ENCODE results near the gene RTN4RL1.

RTN4RL1 gene

GRCh38 chr17:1972487-1973160 lies 52.5 kb downstream of the RTN4RL1 start:
- no peak for DNase-seq

GRCh38 chr17:1970843-1971384 lies 54.2 kb downstream of the RTN4RL1 start:
- DNase-seq = no peak

GRCh38 chr17:1969712-1970111 lies 55.4 kb downstream of the RTN4RL1 start:
- no peak for DNase-seq

GRCh38 chr17:1967213-1967612 lies 57.9 kb downstream of the RTN4RL1 start:
- no peak for DNase-seq

- no peak for DNase-seq
These were observed 58.7 kb downstream of the RTN4RL1 start for GRCh38 chr17:1966274-1967086.

- DNase-seq = no peak
These were observed 59.4 kb downstream of the RTN4RL1 start for GRCh38 chr17:1965556-1966273.

DNA sequence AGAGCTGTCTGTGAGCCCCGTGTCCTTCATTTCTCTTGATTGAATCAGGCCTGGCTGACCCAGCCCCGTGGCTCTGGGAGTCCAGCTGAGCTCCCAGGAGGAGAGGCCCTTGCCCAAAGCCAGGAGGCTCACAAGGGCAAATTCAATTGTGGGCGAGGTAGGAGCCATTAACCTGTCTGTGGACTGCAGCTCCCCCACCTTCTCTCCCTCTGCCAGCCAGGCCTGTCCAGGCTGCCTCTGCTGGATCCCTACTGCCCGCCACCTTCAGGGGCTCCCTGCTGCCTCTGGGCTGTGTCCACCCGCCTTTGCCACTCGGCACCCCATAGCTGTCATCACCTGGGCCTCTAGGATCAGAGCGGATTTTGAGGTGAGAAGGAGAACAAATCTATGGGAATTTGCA lies 61.9 kb downstream of the RTN4RL1 start:
- no peak for DNase-seq

- no peak for DNase-seq
These were observed 63.9 kb downstream of the RTN4RL1 start for GRCh38 chr17:1961189-1961588.

DNA sequence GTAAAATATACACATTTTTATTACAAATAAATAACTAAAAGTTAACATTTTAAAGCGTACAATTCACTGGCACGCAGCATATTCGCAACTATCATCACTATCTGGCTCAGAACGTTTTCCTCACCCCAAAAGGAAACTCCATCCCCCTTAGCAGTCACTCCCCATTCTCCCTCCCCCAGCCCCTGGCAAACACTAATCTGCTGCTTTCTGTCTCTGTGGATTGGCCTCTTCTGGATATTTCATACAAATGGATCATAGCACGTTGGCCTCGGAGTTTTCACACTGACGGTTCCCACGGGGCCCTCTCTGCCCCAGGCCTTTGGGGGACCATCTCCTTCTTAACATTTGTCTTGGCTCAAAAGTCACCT lies 64.6 kb downstream of the RTN4RL1 start:
- no peak for DNase-seq

DNA sequence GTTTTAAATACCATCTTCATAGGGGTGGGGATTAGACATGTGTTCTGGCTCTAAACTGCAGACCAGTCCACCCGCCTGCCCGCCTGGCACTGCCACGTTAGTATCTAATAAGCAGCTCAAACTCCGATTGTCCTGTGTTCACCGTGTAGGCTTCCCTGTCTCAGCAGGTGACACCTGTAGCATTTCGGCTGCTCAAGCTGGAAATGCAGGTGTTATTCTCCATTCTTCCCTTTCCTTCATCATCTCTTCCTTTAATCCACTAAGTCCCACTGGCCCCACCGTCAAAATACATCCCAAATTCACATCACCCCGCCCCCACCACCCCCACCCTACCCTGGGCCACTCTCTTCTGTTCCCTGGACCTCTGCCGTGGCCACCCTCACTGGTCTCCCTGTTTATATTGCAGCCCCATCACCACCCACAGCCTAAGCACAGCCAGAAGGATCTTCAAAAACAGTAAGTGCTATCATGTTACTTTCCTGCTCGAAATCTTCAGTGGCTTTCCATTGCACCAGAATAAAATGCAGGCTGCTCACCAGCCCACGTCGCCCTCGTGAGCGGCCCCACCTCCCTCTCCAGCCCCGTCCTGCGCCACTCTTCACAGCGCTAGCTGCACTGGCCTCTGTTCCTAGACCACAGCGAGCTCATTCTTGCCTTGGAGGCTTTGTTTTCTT lies 65.1 kb downstream of the RTN4RL1 start:
- no peak for DNase-seq

- no peak for DNase-seq
These were observed 66.8 kb downstream of the RTN4RL1 start for GRCh38 chr17:1958134-1958881.

DNA sequence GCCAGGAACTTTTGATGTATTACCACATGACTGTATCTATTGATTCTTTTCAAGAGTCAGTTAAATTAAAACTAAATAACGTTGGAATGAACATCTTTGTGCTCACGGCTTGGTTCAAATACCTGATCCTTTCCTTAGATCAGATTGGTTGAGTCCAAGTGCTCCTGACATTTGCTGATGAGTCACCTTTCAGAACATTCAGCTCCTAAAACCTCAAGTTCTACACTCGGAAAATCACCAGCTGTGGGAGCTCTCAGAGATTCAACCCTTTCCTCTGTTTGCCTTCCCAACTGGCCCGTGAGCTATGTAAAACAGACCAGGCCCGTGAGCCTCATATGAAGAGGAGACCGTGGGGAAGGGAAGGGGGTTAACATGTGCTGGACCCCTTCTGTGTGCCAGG lies 68.1 kb downstream of the RTN4RL1 start:
- no peak for DNase-seq

DNA sequence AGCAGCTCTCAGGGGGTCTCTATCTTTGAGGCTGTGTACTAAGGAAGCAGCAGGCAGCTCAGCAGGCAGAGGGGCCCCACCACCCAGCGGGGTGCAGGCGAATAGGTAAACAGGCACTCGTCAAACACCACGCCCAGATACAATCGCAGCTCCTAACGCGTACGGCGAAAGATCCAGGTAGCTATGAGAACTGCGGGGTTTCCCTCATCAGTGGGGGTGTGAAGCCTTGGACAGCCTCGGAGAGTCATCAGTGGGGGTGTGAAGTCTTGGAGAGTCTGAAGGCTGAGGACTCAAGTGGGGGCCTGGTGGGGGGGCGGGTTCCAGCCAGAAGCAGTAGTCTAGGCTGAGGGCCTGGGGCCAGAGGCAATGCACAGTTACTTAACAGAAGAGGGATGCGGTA lies 69.0 kb downstream of the RTN4RL1 start:
- no peak for DNase-seq

GRCh38 chr17:1953831-1954230 lies 71.3 kb downstream of the RTN4RL1 start:
- no peak for DNase-seq

DNA sequence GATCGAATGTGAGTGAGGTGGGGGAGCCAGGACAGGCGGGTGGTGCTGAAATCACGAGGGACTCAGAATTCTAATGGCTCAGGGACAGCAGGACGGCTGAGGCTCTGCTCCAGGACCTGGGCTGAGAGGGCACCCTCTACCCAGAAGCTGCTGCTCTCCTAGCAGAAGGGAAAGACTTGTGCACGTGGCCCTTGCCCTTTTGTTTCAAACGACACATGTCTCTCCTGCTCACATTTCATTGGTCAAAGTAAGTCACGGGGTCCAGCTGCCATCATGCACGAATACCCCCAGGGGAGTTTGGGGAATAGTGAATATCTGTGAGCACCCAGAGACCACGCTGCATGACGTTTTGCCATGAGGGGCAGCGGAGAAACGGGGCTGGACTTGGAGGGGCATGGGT lies 73.2 kb downstream of the RTN4RL1 start:
- DNase-seq = no peak

- no peak for DNase-seq
These were observed 75.4 kb downstream of the RTN4RL1 start for GRCh38 chr17:1949754-1950153.

GRCh38 chr17:1948517-1948825 lies 76.7 kb downstream of the RTN4RL1 start:
- DNase-seq = no peak

- DNase-seq = no peak
These were observed 77.2 kb downstream of the RTN4RL1 start for GRCh38 chr17:1947743-1948516.

DNA sequence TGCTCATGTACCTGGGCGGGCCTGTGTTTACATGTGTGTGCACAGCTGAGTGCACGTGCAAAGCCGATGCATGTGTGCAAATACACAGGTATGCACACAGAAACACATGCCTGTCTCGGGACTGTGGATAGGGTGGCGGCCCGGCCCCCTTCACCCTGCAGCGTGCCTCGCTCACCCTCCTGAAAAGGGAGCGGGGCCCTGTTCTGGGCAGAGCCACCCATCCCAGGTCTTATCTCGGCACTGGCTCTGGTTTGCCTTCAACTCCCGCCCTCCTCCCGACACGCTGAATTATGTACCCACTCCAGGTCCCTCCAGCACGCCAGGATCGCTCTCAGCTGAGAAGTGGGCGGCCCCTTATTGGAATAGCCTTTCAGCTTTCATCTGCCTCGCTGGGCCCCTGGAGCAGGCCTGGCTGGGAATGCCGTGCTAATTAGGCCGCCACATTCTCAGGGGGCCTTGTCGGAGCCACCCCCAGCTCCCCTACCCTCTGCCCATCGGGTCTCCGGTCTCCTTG lies 77.8 kb downstream of the RTN4RL1 start:
- no peak for DNase-seq

- DNase-seq = no peak
These were observed 78.9 kb downstream of the RTN4RL1 start for GRCh38 chr17:1946021-1946932.

All from MV-4-11 (cell line).